Activated CD8-positive, alpha-beta memory T cell treated with anti-CD3 and anti-CD28 coated beads, Interleukin-2, amount 50 U/mL, for 1 hour (primary cell): Measurements from ENCODE around the gene ZC3HAV1.
"Not testable (repeated sequence)": the region's sequence is repeated elsewhere in the genome, so short reads cannot be mapped to it uniquely, and the experiment has no call there.

ENCODE experiments used
- DNase-seq: peaks from one replicate; pipeline ENCODE4 v3.0.0-alpha.2; 2020; ENCODE audit errors: extremely low read depth

ZC3HAV1 gene

GRCh38 chr7:139112741-139113250 lies 3.3 kb upstream of the ZC3HAV1 start:
- no peak for DNase-seq

GRCh38 chr7:139112316-139112715 lies 2.8 kb upstream of the ZC3HAV1 start:
- no peak for DNase-seq

GRCh38 chr7:139111811-139112301 lies 2.3 kb upstream of the ZC3HAV1 start:
- DNase-seq = no peak

- no peak for DNase-seq
Measured at GRCh38 chr7:139111147-139111546, 1.6 kb upstream of the ZC3HAV1 start.

- DNase-seq = no peak
Measured at GRCh38 chr7:139109983-139110411, 477 bp upstream of the ZC3HAV1 start.

GRCh38 chr7:139108266-139109187 lies 993 bp downstream of the ZC3HAV1 start:
- no peak for DNase-seq

GRCh38 chr7:139106959-139107358 lies 2.6 kb downstream of the ZC3HAV1 start:
- DNase-seq = no peak

- DNase-seq = not testable (repeated sequence)
Measured at GRCh38 chr7:139106227-139106626, 3.3 kb downstream of the ZC3HAV1 start.

- no peak for DNase-seq
Measured at GRCh38 chr7:139105484-139105883, 4.0 kb downstream of the ZC3HAV1 start.

- DNase-seq = no peak
Measured at GRCh38 chr7:139104091-139104450, 5.4 kb downstream of the ZC3HAV1 start.

- no peak for DNase-seq
Measured at GRCh38 chr7:139103057-139103815, 6.3 kb downstream of the ZC3HAV1 start.

GRCh38 chr7:139101637-139102158 lies 7.8 kb downstream of the ZC3HAV1 start:
- not testable (repeated sequence) for DNase-seq

- DNase-seq = no peak
Measured at GRCh38 chr7:139099172-139099947, 10.2 kb downstream of the ZC3HAV1 start.

- peak; percentile 57 for DNase-seq
Measured at GRCh38 chr7:139095194-139095659, 14.3 kb downstream of the ZC3HAV1 start.

GRCh38 chr7:139094596-139094995 lies 14.9 kb downstream of the ZC3HAV1 start:
- DNase-seq = no peak

GRCh38 chr7:139094030-139094429 lies 15.5 kb downstream of the ZC3HAV1 start:
- DNase-seq = no peak

GRCh38 chr7:139093512-139093911 lies 16.0 kb downstream of the ZC3HAV1 start:
- not testable (repeated sequence) for DNase-seq

- no peak for DNase-seq
Measured at GRCh38 chr7:139092090-139092796, 17.3 kb downstream of the ZC3HAV1 start.

GRCh38 chr7:139091677-139091996 lies 17.9 kb downstream of the ZC3HAV1 start:
- no peak for DNase-seq

- no peak for DNase-seq
Measured at GRCh38 chr7:139089118-139089517, 20.4 kb downstream of the ZC3HAV1 start.

- DNase-seq = no peak
Measured at GRCh38 chr7:139088268-139088667, 21.3 kb downstream of the ZC3HAV1 start.
